COLO668 (cell line): ENCODE measurements around the gene SGPP2.
A peak's percentile ranks its signal among the peaks of the same experiment; 100 is the strongest.

ENCODE experiments used
- DNase-seq: peaks from one replicate; lab custom pipeline; 2025; ENCODE audit not compliant: unreplicated experiment; lab: John Stamatoyannopoulos, UW

The SGPP2 gene

GRCh38 chr2:222521099-222521498 is 96.8 kb downstream of the SGPP2 start:
- DNase-seq = no peak

GRCh38 chr2:222522082-222522481 is 97.7 kb downstream of the SGPP2 start:
- DNase-seq = no peak

GRCh38 chr2:222523783-222524544 is 99.6 kb downstream of the SGPP2 start:
- DNase-seq = no peak

- no peak for DNase-seq
Measured at GRCh38 chr2:222525811-222526210, 101.5 kb downstream of the SGPP2 start.

GRCh38 chr2:222526480-222527277 is 102.3 kb downstream of the SGPP2 start:
- DNase-seq = no peak

GRCh38 chr2:222532315-222532714 is 108.0 kb downstream of the SGPP2 start:
- no peak for DNase-seq

- DNase-seq = no peak
Measured at GRCh38 chr2:222535477-222535876, 111.1 kb downstream of the SGPP2 start.

GRCh38 chr2:222538535-222538934 is 114.2 kb downstream of the SGPP2 start:
- no peak for DNase-seq

GRCh38 chr2:222544661-222545060 is 120.3 kb downstream of the SGPP2 start:
- no peak for DNase-seq

- no peak for DNase-seq
Measured at GRCh38 chr2:222545823-222546795, 121.8 kb downstream of the SGPP2 start.

GRCh38 chr2:222547083-222547482 is 122.7 kb downstream of the SGPP2 start:
- DNase-seq = no peak

- no peak for DNase-seq
Measured at GRCh38 chr2:222548992-222549391, 124.6 kb downstream of the SGPP2 start.

- DNase-seq = no peak
Measured at GRCh38 chr2:222554517-222554916, 130.2 kb downstream of the SGPP2 start.

GRCh38 chr2:222561151-222561550 is 136.8 kb downstream of the SGPP2 start:
- no peak for DNase-seq

- DNase-seq = peak; percentile 39
Measured at GRCh38 chr2:222561817-222562645, 137.7 kb downstream of the SGPP2 start.

- DNase-seq = no peak
Measured at GRCh38 chr2:222563106-222563718, 138.9 kb downstream of the SGPP2 start.

GRCh38 chr2:222563936-222564335 is 139.6 kb downstream of the SGPP2 start:
- no peak for DNase-seq

- no peak for DNase-seq
Measured at GRCh38 chr2:222566229-222566628, 141.9 kb downstream of the SGPP2 start.

- no peak for DNase-seq
Measured at GRCh38 chr2:222568865-222569264, 144.5 kb downstream of the SGPP2 start.

- DNase-seq = no peak
Measured at GRCh38 chr2:222569826-222570225, 145.5 kb downstream of the SGPP2 start.
